Stimulated activated CD4-positive, alpha-beta T cell treated with anti-CD3 and anti-CD28 coated beads, Interleukin-4, amount 100 ng/mL, for 1 hour (primary cell): Measurements from ENCODE around the gene AKAP5.
"Not testable (repeated sequence)": the region's sequence is repeated elsewhere in the genome, so short reads cannot be mapped to it uniquely, and the experiment has no call there.

ENCODE experiments used
- DNase-seq: peaks from one replicate; pipeline ENCODE4 v3.0.0-alpha.2; 2020

The AKAP5 gene

DNA sequence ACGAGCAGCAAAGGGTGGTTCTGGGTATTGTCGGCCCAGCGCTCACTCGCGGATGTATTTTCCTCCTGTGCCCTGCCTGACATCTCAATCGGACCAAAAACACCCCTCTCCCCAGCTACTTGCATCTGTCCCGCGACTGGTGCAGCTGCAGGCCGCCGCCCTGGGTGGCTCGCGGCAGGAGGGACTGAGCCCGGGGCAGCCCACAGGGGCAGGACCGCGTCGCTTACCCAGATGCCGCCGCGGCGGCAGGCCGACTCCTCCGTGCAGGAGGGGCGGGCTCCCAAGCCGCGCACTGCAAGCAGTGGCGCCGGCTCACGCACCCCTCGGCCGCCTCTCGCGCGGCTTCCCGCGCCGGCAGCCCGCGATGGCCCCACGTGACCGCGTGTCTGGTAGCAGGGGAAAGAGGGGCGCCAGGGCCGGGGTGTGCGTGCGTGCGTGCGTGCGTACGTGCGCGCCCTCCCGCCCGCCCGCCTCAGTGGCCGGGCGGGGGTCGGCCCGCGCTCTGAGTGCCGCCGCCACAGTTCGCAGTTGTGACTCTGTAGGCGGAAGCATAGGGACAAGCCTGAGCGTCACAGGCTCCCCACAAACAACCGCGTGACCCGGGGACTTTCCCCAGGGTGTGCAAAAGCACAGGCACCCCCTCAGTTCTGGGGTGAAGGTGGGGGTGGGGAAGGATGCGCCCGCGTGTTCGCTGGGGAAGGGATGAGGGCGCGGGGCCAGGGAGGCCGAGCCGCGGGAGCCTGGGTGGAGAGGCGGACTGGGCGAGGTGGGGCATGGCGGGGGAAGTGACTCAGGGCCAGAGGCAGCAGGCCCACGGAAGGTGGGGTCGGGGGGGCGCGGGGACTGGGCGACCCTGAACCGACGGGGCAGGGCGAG is 38.4 kb downstream of the AKAP5 start, which contains the start of gene ZBTB25:
ZBTB25 (minus strand) TSS at position 405 of the 876 bp plus-strand sequence. CDS start 13,305 bp downstream, outside the sequence.
- peak; percentile 90 for DNase-seq

DNA sequence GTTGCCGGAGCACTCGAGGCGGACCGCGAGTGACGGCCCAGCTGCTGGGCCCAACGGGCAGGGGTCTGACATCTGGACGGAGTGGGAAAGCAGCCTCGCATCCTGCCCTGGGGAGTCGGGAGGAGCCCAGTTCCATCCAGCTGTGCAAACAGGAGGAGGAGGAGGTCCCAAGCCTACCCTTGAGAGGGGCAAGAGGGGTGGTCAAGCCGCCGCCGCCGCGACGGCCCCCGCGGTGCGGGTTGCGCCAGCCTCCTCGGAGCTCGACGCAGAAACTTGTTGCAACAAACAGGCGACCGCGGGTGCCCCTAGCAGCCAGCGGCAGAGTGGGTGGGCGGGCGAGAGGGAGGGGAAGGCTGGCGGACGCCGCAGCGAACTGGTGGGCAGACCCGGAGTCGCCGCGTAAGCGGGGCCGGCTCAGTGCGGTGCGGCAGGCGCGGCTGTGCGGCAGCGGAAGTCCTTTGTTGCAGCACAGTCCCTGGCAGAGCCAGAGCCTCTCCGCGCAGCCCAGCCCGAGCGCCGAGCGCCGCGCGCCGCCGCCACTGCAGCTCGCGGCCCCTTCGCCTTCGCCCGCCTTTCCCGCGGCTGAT is 39.1 kb downstream of the AKAP5 start, which contains the start of gene ZBTB1:
ZBTB1 (plus strand) TSS at position 461 of the 587 bp plus-strand sequence. CDS start 16,735 bp downstream, outside the sequence.
- DNase-seq = peak; percentile 86

DNA sequence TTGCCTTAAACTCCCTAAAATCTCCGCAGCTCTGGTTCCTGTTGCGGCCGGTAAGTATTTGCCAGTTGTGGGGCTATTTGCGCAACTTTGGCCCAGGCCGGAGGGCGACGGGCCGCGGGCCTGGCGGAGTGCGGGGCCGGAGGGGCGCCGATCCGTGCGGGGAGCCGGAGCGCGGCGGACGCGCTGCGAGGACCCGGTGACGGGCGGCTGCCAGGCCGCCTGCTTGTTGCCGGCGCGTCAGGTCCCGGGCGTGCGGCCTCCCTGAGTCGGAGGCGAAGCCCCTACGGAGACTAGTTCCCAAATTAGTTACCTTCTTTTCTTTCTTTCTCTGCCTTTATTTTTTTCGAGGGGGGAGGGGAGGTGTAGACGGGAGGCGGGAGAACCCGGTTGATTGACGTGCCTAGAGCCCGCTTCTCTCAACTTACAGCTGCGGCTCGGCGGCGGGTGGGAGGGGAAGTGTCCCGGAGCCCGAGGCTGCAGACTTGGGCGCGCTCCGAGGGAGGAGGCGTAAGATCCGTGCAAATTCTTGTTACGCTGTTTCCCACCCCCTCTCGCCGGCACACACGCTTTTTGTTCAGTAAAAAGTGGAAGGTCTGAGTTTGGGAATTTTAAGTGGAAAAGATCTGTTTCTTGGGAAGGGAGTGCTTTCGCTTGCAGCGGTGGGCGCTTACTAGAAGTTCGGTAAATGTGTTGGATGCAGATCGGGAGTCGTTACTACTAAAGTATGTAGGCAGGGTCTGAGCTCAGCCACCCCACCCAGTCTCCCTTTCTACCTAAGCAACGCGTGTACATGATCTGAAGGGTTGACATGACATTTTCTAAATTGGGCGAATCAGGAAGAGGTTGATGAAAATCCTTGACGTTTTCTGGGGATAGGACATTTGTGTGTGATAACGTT is 39.8 kb downstream of the AKAP5 start:
- peak; percentile 85 for DNase-seq

DNA sequence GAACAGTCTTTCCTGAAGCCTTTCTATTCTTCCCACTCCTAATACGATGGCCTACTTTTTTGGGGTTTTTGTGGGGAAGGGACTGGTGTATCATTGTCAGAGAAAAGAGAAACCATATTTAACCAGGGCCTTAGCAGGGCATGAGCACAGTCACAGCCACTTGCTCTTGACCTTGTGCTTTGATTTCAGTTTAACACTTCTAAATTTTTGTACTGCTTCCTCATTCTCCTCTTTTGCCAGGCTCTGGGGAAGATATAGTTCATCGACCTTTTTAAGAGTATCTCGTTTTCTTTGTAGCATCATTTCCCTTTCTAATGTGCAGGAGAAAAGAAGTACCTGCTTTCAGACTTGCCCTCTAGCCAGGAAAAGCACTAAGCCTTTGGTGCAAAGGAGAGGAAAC is 41.4 kb downstream of the AKAP5 start:
- no peak for DNase-seq

DNA sequence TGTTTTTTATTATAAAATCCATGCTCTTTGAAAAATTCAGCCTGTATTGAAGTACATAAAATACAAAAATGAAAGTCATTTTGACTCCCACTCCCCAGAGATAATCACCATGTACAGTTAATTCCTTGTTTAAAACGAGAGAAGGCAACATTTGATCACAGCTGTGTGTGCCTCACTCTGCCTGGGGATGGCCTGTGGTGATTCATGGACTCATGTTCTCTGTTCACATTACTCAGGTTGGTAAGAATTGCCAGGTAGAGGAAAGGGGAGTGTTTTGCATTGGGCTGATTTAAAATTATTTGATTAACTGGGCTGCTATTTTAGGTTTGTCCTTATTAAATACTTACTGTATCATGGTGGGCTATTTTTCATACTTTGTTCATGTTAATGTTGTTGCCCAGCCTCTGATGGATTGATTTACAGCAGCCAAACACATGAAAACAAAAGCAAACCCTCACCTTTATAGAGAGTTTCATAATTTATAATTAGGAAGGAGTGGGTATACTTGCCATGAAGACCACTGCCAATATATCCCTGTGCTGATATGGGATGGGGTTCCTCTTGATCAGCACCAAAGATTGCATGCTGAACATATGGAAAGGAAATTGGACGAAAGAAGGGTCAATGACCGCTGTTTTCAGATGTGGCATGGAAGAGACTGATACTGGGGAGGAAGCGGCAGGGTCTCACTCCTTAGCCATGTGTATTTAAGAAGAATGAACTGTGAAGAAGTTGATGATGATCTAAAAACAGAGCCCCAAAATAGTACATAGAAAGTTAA is 42.3 kb downstream of the AKAP5 start:
- peak; percentile 42 for DNase-seq

GRCh38 chr14:64508215-64508776 is 43.0 kb downstream of the AKAP5 start:
- no peak for DNase-seq

GRCh38 chr14:64509036-64509435 is 43.7 kb downstream of the AKAP5 start:
- no peak for DNase-seq

GRCh38 chr14:64510825-64511671 is 45.7 kb downstream of the AKAP5 start:
- DNase-seq = peak; percentile 45

DNA sequence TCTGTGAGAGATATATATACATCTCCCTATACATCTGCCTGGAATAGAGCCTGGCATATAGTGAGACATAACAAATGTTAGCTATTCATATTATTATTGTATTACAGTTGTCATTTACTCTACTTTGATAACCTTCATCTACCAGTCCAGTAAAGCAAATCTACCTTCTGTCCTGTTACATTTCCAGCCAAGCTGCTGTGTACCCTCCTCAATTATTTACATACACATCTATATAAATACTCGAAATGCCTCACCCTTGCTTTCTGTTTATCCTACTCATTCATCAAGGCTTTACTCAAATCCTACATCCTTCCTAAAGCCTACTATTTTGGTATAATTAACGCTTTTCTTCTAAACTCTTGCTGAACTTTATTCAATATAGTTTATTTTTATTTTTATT is 48.0 kb downstream of the AKAP5 start:
- DNase-seq = no peak

DNA sequence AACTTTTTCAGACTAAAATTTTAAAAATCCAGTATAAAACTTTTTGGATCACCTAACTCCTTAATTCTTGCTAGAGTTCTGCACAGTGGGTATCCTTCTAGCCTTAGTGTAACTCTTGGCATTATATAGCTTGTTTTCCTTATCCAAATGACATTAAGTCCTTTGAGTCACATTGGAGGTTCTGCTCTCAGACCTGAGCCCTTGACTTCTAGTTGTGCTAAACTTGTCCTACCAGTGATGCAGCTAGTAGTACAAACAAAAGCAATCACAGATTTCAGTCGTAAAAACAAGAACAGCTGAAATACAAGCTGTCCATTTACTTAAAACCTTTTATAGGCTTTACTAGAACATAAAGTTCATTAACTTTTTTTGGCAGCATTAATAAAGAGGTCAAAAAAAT is 49.8 kb downstream of the AKAP5 start:
- no peak for DNase-seq

- no peak for DNase-seq
These were observed 51.7 kb downstream of the AKAP5 start for GRCh38 chr14:64516969-64517368.

- not testable (repeated sequence) for DNase-seq
These were observed 52.4 kb downstream of the AKAP5 start for GRCh38 chr14:64517667-64518066.

- DNase-seq = no peak
These were observed 52.9 kb downstream of the AKAP5 start for GRCh38 chr14:64518229-64518628.

DNA sequence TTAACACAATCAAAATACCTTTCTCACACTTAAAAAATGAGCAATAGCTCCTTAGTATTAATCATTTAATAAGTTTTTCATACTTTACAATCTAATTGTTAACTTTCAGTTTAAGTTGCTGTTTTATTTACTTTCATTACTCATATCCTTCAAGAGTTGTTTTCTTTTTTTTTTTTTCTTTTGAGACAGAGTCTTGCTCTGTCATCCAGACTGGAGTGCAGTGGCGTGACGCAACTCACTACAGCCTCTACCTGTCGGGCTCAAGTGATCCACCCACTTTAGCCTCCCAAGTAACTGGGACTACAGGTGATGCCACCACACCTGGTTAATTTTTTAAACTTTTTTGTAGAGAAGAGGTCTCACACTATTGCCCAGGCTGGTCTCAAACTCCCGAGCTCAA is 55.4 kb downstream of the AKAP5 start:
- no peak for DNase-seq

DNA sequence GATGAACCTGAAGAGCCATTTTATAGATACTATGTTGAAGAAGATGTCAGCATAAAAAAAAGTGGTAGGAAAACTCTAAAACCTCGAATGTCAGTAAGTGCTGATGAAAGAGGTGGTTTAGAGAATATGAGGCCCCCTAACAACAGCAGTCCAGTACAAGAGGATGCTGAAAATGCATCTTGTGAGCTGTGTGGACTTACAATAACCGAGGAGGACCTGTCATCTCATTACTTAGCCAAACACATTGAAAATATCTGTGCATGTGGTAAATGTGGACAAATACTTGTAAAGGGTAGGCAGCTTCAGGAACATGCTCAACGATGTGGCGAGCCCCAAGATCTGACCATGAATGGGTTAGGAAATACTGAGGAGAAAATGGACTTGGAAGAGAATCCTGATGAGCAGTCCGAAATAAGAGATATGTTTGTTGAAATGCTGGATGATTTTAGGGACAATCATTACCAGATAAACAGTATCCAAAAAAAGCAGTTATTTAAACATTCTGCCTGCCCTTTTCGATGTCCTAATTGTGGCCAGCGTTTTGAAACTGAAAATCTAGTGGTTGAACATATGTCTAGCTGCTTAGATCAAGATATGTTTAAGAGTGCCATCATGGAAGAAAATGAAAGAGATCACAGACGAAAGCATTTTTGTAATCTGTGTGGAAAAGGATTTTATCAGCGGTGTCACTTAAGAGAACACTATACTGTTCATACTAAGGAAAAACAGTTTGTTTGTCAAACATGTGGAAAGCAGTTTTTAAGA is 57.5 kb downstream of the AKAP5 start:
- no peak for DNase-seq
